Gastrocnemius medialis (tissue), 4 donors: ENCODE data around the gene MTA1.

Experiments
- CTCF ChIP-seq, 5 experiments: fragments of 450-650 bp in 3 of 5; fragments of 200-600 bp in 2 of 5; sonication (generic) in 2 of 5; IDR thresholded peaks in 4 of 5; conservative IDR thresholded peaks in 1 of 5; 1 replicate in 4 of 5; 2 replicates in 1 of 5; pipeline ENCODE4 v1.5.1; 2016 to 2019; ENCODE audit warnings: antibody characterized with exemption in 5 of 5, mild to moderate bottlenecking in 3 of 5, moderate library complexity in 3 of 5
- POLR2A ChIP-seq, 2 donors: fragments of 450-650 bp; IDR thresholded peaks; one replicate each; pipeline ENCODE4 v1.6.1; 2017; ENCODE audit warnings: antibody characterized with exemption in 2 of 2, mild to moderate bottlenecking in 2 of 2, moderate library complexity in 2 of 2

DNA sequence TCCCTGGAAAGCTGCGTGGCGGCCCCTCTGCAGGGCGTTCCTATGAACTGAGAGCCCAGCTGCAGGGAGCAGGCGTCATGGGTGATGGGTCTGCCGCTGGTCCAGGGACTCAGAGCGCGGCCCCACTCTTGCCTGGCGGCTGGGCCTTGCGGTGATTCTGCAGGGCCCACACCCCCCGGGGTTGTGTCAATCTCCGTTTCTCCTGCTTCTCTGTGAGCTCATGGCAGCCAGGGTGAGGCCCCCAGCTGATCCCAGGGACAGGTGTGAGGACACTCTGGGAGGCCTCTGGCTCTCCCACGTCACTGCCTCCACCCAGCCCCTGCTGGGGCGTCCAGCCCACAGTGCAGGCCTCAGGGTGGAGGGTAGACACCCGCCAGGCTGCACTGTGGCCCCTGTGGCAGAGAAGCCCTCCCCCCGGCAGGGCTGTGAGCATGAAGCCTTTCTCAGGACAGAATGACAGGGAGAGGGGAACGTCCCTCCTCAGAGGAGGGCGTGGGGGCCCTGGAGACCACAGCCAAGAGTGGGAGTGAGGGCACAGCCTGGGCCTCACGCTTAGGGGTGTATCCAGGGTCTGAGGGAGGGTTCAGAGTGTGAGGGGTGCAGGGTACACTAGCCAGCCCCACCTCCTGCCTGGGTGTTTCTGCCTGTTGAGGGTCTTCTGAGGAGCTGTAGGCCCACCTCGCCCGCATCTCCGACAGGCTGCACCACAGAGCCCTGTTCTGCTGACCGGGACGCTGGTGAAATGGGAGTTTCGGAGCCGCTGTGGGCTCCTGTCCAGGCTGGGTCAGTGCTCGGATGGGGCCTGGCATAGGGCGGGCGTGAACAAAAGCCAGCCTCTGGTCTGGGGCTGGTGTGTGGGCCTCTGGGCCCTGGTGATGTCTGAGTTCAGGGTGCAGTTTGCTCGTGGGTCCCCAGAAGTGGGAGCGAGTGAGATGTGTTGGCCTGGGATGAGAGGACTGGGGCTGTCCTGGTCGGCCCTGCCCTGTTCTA is 28.3 kb downstream of the MTA1 start:
- TF ChIP-seq CTCF (IDR thresholded peaks at IDR 0.05 in 4 of 5, conservative IDR thresholded peaks at IDR 0.05 in 1 of 5) (no peak), POLR2A (IDR thresholded peaks at IDR 0.05) (no peak)
